Left lung (tissue), 10 donors: ENCODE measurements around the gene DNAH10. TPM values are rescaled to one million over a fixed set of nuclear protein-coding genes. Genes with fewer than 3 reads are reported as not detected.

Experiments
- ATAC-seq: fragments of 200-7000 bp; cut with Tn5 transposase; one replicate; pipeline ENCODE4 v1.9.1; 2020; ENCODE audit warnings: moderate library complexity
- DNase-seq, 4 donors: peaks; one replicate each; pipeline ENCODE4 v3.0.0-alpha.2; 2013 to 2020
- H3K27ac ChIP-seq, 2 donors: fragments of 200-600 bp; sonication (generic) in 1 of 2; one replicate each; pipeline versions ENCODE4 v1.5.0 to v1.8.0; 2020 to 2021
- H3K27me3 ChIP-seq, 2 donors: fragments of 200-600 bp; sonication (generic) in 1 of 2; one replicate each; pipeline versions ENCODE4 v1.5.0 to v1.8.0; 2020 to 2021
- H3K36me3 ChIP-seq, 2 donors: fragments of 200-600 bp; sonication (generic) in 1 of 2; one replicate each; pipeline versions ENCODE4 v1.5.0 to v1.8.0; 2020 to 2021
- H3K4me1 ChIP-seq, 2 donors: fragments of 200-600 bp; one replicate each; pipeline ENCODE4 v1.8.0; 2021
- H3K4me3 ChIP-seq, 2 donors: fragments of 200-600 bp; sonication (generic) in 1 of 2; one replicate each; pipeline versions ENCODE4 v1.5.0 to v1.8.0; 2020 to 2021; ENCODE audit warnings: mild to moderate bottlenecking in 1 of 2
- H3K9me3 ChIP-seq, 2 donors: fragments of 200-600 bp; sonication (generic) in 1 of 2; one replicate each; pipeline versions ENCODE4 v1.5.0 to v1.8.0; 2020 to 2021
- CTCF ChIP-seq, 2 donors: fragments of 200-600 bp; sonication (generic) in 1 of 2; IDR thresholded peaks; one replicate each; pipeline versions ENCODE4 v1.5.0 to v1.8.0; 2021; ENCODE audit warnings: antibody characterized with exemption in 2 of 2
- intact Hi-C, 2 donors: fragments of 100-400 bp; cut with DNase I; formaldehyde crosslinking; loops; one replicate each; pipeline versions ENCODE4 v1.11.2 to v1.14.2; 2022
- polyA plus RNA-seq, 6 donors: library from polyadenylated mRNA; unstranded; fragments of 120-200 nt; gene quantifications; one replicate each; pipeline ENCODE4 v1.2.1, GENCODE V29; 2013; ENCODE audit not compliant: insufficient read length in 6 of 6
- total RNA-seq, 2 donors: library from RNA; stranded (reverse); fragmentation: NEBNext Ultra II Directional; extraction: Animal tissue kit (Norgen Biotek cat#: 25700); gene quantifications; one replicate each; pipeline ENCODE4 v1.2.1, GENCODE V29; 2021
- donor health status: DM: no; HTN: yes; CAD: no.
- donor health status: DM: no; HTN: no; CAD: no.

The DNAH10 gene
- total and polyA plus RNA-seq, 8 donors = 0.79 to 10.4 (median 6.5) TPM

- Histone ChIP-seq H3K4me3 (no peak overlapping the region), H3K4me1 (peaks cover 4 to 5% of the 10 kb centered on the region in 2 donors), H3K27ac (no peak overlapping the region), H3K27me3 (no peaks in the 10 kb centered on the region), H3K36me3 (peaks cover 0 to 22% of the 10 kb centered on the region in 2 donors), H3K9me3 (no peaks in the 10 kb centered on the region)
- DNase-seq = no peak
- ATAC-seq = peak; percentile 56
- intact Hi-C loops = no loop called here
- no peak for TF ChIP-seq CTCF (IDR thresholded peaks at IDR 0.05)
These were observed 169.7 kb downstream of the DNAH10 start for GRCh38 chr12:123931686-123932321.

GRCh38 chr12:123933214-123933613 lies 171.1 kb downstream of the DNAH10 start:
- DNase-seq (no peak), ATAC-seq (no peak)
- Histone ChIP-seq H3K27me3 (no peaks in the 10 kb centered on the region), H3K9me3 (no peaks in the 10 kb centered on the region), H3K4me3 (no peak overlapping the region), H3K36me3 (peaks cover 0 to 29% of the 10 kb centered on the region in 2 donors), H3K4me1 (peaks cover 9 to 15% of the 10 kb centered on the region in 2 donors), H3K27ac (no peak overlapping the region)
- intact Hi-C loops = no loop called here
- no peak for TF ChIP-seq CTCF (IDR thresholded peaks at IDR 0.05)

- Histone ChIP-seq H3K4me3 (no peak overlapping the region), H3K9me3 (no peaks in the 10 kb centered on the region), H3K27me3 (no peaks in the 10 kb centered on the region), H3K4me1 (peaks cover 12 to 23% of the 10 kb centered on the region in 2 donors), H3K36me3 (peaks cover 0 to 29% of the 10 kb centered on the region in 2 donors), H3K27ac (no peak overlapping the region)
- no peak for TF ChIP-seq CTCF (IDR thresholded peaks at IDR 0.05)
- ATAC-seq = no peak
- intact Hi-C loops = no loop called here
- no peak for DNase-seq
These were observed 172.0 kb downstream of the DNAH10 start for GRCh38 chr12:123934016-123934620.

GRCh38 chr12:123934829-123935228 lies 172.7 kb downstream of the DNAH10 start:
- Histone ChIP-seq H3K36me3 (peaks cover 0 to 33% of the 10 kb centered on the region in 2 donors), H3K27ac (no peak overlapping the region), H3K27me3 (no peaks in the 10 kb centered on the region), H3K9me3 (no peaks in the 10 kb centered on the region), H3K4me3 (no peak overlapping the region), H3K4me1 (peaks cover 12 to 23% of the 10 kb centered on the region in 2 donors)
- intact Hi-C loops = no loop called here
- DNase-seq (no peak), ATAC-seq (peak; percentile 31)
- no peak for TF ChIP-seq CTCF (IDR thresholded peaks at IDR 0.05)

GRCh38 chr12:123935956-123936355 lies 173.9 kb downstream of the DNAH10 start:
- Histone ChIP-seq H3K4me3 (no peak overlapping the region), H3K27ac (no peak overlapping the region), H3K27me3 (no peaks in the 10 kb centered on the region), H3K36me3 (peaks cover 0 to 44% of the 10 kb centered on the region in 2 donors), H3K4me1 (peaks cover 12 to 23% of the 10 kb centered on the region in 2 donors), H3K9me3 (no peaks in the 10 kb centered on the region)
- ATAC-seq = peak; percentile 5
- TF ChIP-seq CTCF (IDR thresholded peaks at IDR 0.05) = no peak
- DNase-seq = no peak
- intact Hi-C loops = no loop called here
